Measurements from ENCODE around the gene MAPK11. TPM values are rescaled to one million over a fixed set of nuclear protein-coding genes. Genes with fewer than 3 reads are reported as not detected.

The MAPK11 gene
- total RNA-seq, 1 experiment from 2014 or later: 14.3 TPM

GRCh38 chr22:50314455-50315288 lies 44.5 kb upstream of the MAPK11 start:
- no peak for DNase-seq
- Mint-ChIP-seq H3K4me1 (ENCODE audit: low read depth, unreplicated experiment) (no peaks in the 10 kb centered on the region), H3K4me3 (ENCODE audit: low read depth, unreplicated experiment) (no peak overlapping the region), H3K36me3 (ENCODE audit: insufficient read depth, unreplicated experiment) (peaks cover 17% of the 10 kb centered on the region), H3K9me3 (ENCODE audit: low read depth, unreplicated experiment) (no peaks in the 10 kb centered on the region), H3K27ac (ENCODE audit: unreplicated experiment) (no peak overlapping the region), H3K27me3 (ENCODE audit: unreplicated experiment) (no peaks in the 10 kb centered on the region)
- BruUV-seq (replicated peaks): no TSS peak
- CTCF ChIA-PET: no interaction called here
- TF ChIP-seq, protein P1, sequence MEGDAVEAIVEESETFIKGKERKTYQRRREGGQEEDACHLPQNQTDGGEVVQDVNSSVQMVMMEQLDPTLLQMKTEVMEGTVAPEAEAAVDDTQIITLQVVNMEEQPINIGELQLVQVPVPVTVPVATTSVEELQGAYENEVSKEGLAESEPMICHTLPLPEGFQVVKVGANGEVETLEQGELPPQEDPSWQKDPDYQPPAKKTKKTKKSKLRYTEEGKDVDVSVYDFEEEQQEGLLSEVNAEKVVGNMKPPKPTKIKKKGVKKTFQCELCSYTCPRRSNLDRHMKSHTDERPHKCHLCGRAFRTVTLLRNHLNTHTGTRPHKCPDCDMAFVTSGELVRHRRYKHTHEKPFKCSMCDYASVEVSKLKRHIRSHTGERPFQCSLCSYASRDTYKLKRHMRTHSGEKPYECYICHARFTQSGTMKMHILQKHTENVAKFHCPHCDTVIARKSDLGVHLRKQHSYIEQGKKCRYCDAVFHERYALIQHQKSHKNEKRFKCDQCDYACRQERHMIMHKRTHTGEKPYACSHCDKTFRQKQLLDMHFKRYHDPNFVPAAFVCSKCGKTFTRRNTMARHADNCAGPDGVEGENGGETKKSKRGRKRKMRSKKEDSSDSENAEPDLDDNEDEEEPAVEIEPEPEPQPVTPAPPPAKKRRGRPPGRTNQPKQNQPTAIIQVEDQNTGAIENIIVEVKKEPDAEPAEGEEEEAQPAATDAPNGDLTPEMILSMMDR (IDR thresholded peaks at IDR 0.05; ENCODE audit: unreplicated experiment): no peak
- intact Hi-C loops (cut with micrococcal nuclease; ENCODE audit: unreplicated experiment): no loop called here

- no TSS peak for BruUV-seq (replicated peaks)
- intact Hi-C loops (cut with micrococcal nuclease; ENCODE audit: unreplicated experiment): no loop called here
- Mint-ChIP-seq H3K36me3 (ENCODE audit: insufficient read depth, unreplicated experiment) (peaks cover 17% of the 10 kb centered on the region), H3K9me3 (ENCODE audit: low read depth, unreplicated experiment) (no peaks in the 10 kb centered on the region), H3K27me3 (ENCODE audit: unreplicated experiment) (no peaks in the 10 kb centered on the region), H3K27ac (ENCODE audit: unreplicated experiment) (no peak overlapping the region), H3K4me3 (ENCODE audit: low read depth, unreplicated experiment) (no peak overlapping the region), H3K4me1 (ENCODE audit: low read depth, unreplicated experiment) (no peaks in the 10 kb centered on the region)
- TF ChIP-seq, protein P1 (IDR thresholded peaks at IDR 0.05; ENCODE audit: unreplicated experiment): no peak
- DNase-seq: no peak
- CTCF ChIA-PET: interaction anchor here (0.6 kb wide), 1 partner anchor 38 kb away, joined by 5 read pairs; no protein-coding TSS in a partner anchor
Measured at GRCh38 chr22:50314081-50314454, 43.9 kb upstream of the MAPK11 start.

GRCh38 chr22:50313600-50313999 lies 43.4 kb upstream of the MAPK11 start:
- no peak overlapping the region for H3K27ac Mint-ChIP-seq (ENCODE audit: unreplicated experiment)

GRCh38 chr22:50313021-50313420 lies 42.8 kb upstream of the MAPK11 start:
- peaks cover 23% of the 10 kb centered on the region for H3K36me3 Mint-ChIP-seq (ENCODE audit: insufficient read depth, unreplicated experiment)
- no peak for DNase-seq
- H3K9me3 Mint-ChIP-seq (ENCODE audit: low read depth, unreplicated experiment): no peaks in the 10 kb centered on the region
- no peak overlapping the region for H3K4me3 Mint-ChIP-seq (ENCODE audit: low read depth, unreplicated experiment)
- no peak overlapping the region for H3K27ac Mint-ChIP-seq (ENCODE audit: unreplicated experiment)
- H3K4me1 Mint-ChIP-seq (ENCODE audit: low read depth, unreplicated experiment): no peaks in the 10 kb centered on the region
- no TSS peak for BruUV-seq (replicated peaks)
- intact Hi-C loops (cut with micrococcal nuclease; ENCODE audit: unreplicated experiment): no loop called here
- TF ChIP-seq, protein P1 (IDR thresholded peaks at IDR 0.05; ENCODE audit: unreplicated experiment): no peak
- H3K27me3 Mint-ChIP-seq (ENCODE audit: unreplicated experiment): no peaks in the 10 kb centered on the region
- CTCF ChIA-PET: no interaction called here

More at GRCh38 chr22:50313600-50313999, 43.4 kb upstream of the MAPK11 start:
- CTCF ChIA-PET: interaction anchor here (0.6 kb wide), 1 partner anchor 37 kb away, joined by 5 read pairs; no protein-coding TSS in a partner anchor
- TF ChIP-seq, protein P1 (IDR thresholded peaks at IDR 0.05; ENCODE audit: unreplicated experiment): no peak
- intact Hi-C loops (cut with micrococcal nuclease; ENCODE audit: unreplicated experiment): no loop called here
- peaks cover 17% of the 10 kb centered on the region for H3K36me3 Mint-ChIP-seq (ENCODE audit: insufficient read depth, unreplicated experiment)
- H3K9me3 Mint-ChIP-seq (ENCODE audit: low read depth, unreplicated experiment): no peaks in the 10 kb centered on the region
- no peak for DNase-seq
- BruUV-seq (replicated peaks): no TSS peak
- no peaks in the 10 kb centered on the region for H3K27me3 Mint-ChIP-seq (ENCODE audit: unreplicated experiment)
- H3K4me1 Mint-ChIP-seq (ENCODE audit: low read depth, unreplicated experiment): no peaks in the 10 kb centered on the region
- H3K4me3 Mint-ChIP-seq (ENCODE audit: low read depth, unreplicated experiment): no peak overlapping the region
